Astrocyte (in vitro differentiated cells and primary cell): Measurements from ENCODE around the gene ANKRD33B. TPM values are rescaled to one million over a fixed set of nuclear protein-coding genes. Genes with fewer than 3 reads are reported as not detected.

Experiments
- DNase-seq: peaks from one replicate; pipeline ENCODE4 v3.0.0-alpha.2; 2010; ENCODE audit warnings: low read depth
- FAIRE-seq: peaks from 2 replicates; lab custom pipeline; 2011; peaks lifted over from hg19 to GRCh38; lab: Jason Lieb, UNC
- H2AFZ ChIP-seq: 2 replicates; pipeline ENCODE4 v1.6.0; 2012; ENCODE audit warnings: low read depth, low read length, inconsistent platforms
- H3K27ac ChIP-seq: 2 replicates; pipeline ENCODE4 v1.5.1; 2011; ENCODE audit warnings: low read depth, low read length, inconsistent platforms
- H3K27me3 ChIP-seq: 2 replicates; pipeline ENCODE4 v1.6.0; 2011; ENCODE audit warnings: low read length, inconsistent platforms; ENCODE audit not compliant: insufficient read depth
- H3K36me3 ChIP-seq: 2 replicates; pipeline ENCODE4 v1.5.1; 2011; ENCODE audit warnings: low read length, inconsistent platforms; ENCODE audit not compliant: insufficient read depth
- H3K4me1 ChIP-seq: 2 replicates; pipeline ENCODE4 v1.5.1; 2011; ENCODE audit warnings: low read length, inconsistent platforms; ENCODE audit not compliant: insufficient read depth
- H3K4me2 ChIP-seq: 2 replicates; pipeline ENCODE4 v1.6.0; 2012; ENCODE audit warnings: low read length, inconsistent platforms
- H3K4me3 ChIP-seq: 2 replicates; pipeline ENCODE4 v1.5.1; 2011; ENCODE audit warnings: low read depth, mild to moderate bottlenecking, low read length, inconsistent platforms; ENCODE audit not compliant: insufficient read depth
- H3K79me2 ChIP-seq: 2 replicates; pipeline ENCODE4 v1.6.0; 2012; ENCODE audit warnings: mild to moderate bottlenecking, low read length, inconsistent platforms; ENCODE audit not compliant: insufficient read depth
- H3K9ac ChIP-seq: 2 replicates; pipeline ENCODE4 v1.6.0; 2012; ENCODE audit warnings: mild to moderate bottlenecking, low read length, inconsistent platforms
- H3K9me3 ChIP-seq: 2 replicates; pipeline ENCODE4 v1.5.1; 2012; ENCODE audit warnings: low read depth, mild to moderate bottlenecking, low read length, inconsistent platforms; ENCODE audit not compliant: insufficient read depth
- H4K20me1 ChIP-seq: 2 replicates; pipeline ENCODE4 v1.6.0; 2012; ENCODE audit warnings: low read length, inconsistent platforms; ENCODE audit not compliant: insufficient read depth
- H3K27ac Mint-ChIP-seq: one replicate; pipeline ENCODE4 v1.8.0; 2021; ENCODE audit warnings: mild to moderate bottlenecking, mixed read lengths; ENCODE audit not compliant: unreplicated experiment
- H3K27me3 Mint-ChIP-seq: one replicate; pipeline ENCODE4 v1.8.0; 2021; ENCODE audit warnings: low read depth, mixed read lengths; ENCODE audit not compliant: unreplicated experiment
- H3K36me3 Mint-ChIP-seq: one replicate; pipeline ENCODE4 v1.8.0; 2021; ENCODE audit warnings: low read depth, mixed read lengths; ENCODE audit not compliant: unreplicated experiment
- H3K4me1 Mint-ChIP-seq: one replicate; pipeline ENCODE4 v1.8.0; 2021; ENCODE audit warnings: low read depth, mixed read lengths; ENCODE audit not compliant: unreplicated experiment
- H3K4me3 Mint-ChIP-seq: one replicate; pipeline ENCODE4 v1.8.0; 2021; ENCODE audit warnings: mild to moderate bottlenecking, moderate library complexity, mixed read lengths; ENCODE audit not compliant: unreplicated experiment
- H3K9me3 Mint-ChIP-seq: one replicate; pipeline ENCODE4 v1.8.0; 2021; ENCODE audit warnings: mild to moderate bottlenecking, mixed read lengths; ENCODE audit not compliant: unreplicated experiment
- CTCF ChIP-seq: IDR thresholded peaks from 2 replicates; pipeline ENCODE4 v1.5.1; 2011; ENCODE audit warnings: low read depth, mild to moderate bottlenecking, inconsistent platforms, low read length, moderate library complexity; ENCODE audit not compliant: insufficient read depth
- EZH2 ChIP-seq: IDR thresholded peaks from 2 replicates; pipeline ENCODE4 v1.6.1; 2012; ENCODE audit warnings: mild to moderate bottlenecking, low read length, inconsistent platforms; ENCODE audit not compliant: insufficient read depth
- total RNA-seq: library from RNA; stranded (reverse); gene quantifications from 2 replicates; pipeline ENCODE4 v1.2.1, GENCODE V29; 2021

ANKRD33B gene
- total RNA-seq, 1 donor from 2014 or later: 22.7 TPM

- no peaks in the 10 kb centered on the region for H3K79me2 ChIP-seq
- H3K36me3 Mint-ChIP-seq: peaks cover 18% of the 10 kb centered on the region
- no peak for DNase-seq
- peaks cover 6% of the 10 kb centered on the region for H3K27me3 Mint-ChIP-seq
- H3K27ac Mint-ChIP-seq: no peak overlapping the region
- no peak overlapping the region for H3K9ac ChIP-seq
- H3K4me1 ChIP-seq: peaks cover 4% of the 10 kb centered on the region
- peaks cover 3% of the 10 kb centered on the region for H3K27me3 ChIP-seq
- TF ChIP-seq CTCF: no peak
- no peak for TF ChIP-seq EZH2
- peaks cover 8% of the 10 kb centered on the region for H4K20me1 ChIP-seq
- H3K4me3 Mint-ChIP-seq: no peak overlapping the region
- H3K9me3 ChIP-seq: no peaks in the 10 kb centered on the region
- H3K4me1 Mint-ChIP-seq: peaks cover 3% of the 10 kb centered on the region
- no peaks in the 10 kb centered on the region for H3K9me3 Mint-ChIP-seq
- no peak overlapping the region for H3K4me2 ChIP-seq
- H3K27ac ChIP-seq: no peak overlapping the region
- no peaks in the 10 kb centered on the region for H3K36me3 ChIP-seq
- H3K4me3 ChIP-seq: no peak overlapping the region
- no peak overlapping the region for H2AFZ ChIP-seq
- no peak for FAIRE-seq
These were observed 94.4 kb downstream of the ANKRD33B start for GRCh38 chr5:10658265-10658664.

- Histone ChIP-seq H3K79me2 (no peaks in the 10 kb centered on the region), H3K27me3 (peaks cover 3% of the 10 kb centered on the region), H3K9me3 (no peaks in the 10 kb centered on the region), H3K9ac (no peak overlapping the region), H2AFZ (no peak overlapping the region), H3K4me3 (no peak overlapping the region), H4K20me1 (peaks cover 4% of the 10 kb centered on the region), H3K4me1 (peaks cover 7% of the 10 kb centered on the region), H3K36me3 (no peaks in the 10 kb centered on the region), H3K27ac (no peak overlapping the region), H3K4me2 (no peak overlapping the region)
- H3K9me3 Mint-ChIP-seq: no peaks in the 10 kb centered on the region
- peaks cover 8% of the 10 kb centered on the region for H3K4me1 Mint-ChIP-seq
- DNase-seq: no peak
- no peak for FAIRE-seq
- no peak overlapping the region for H3K27ac Mint-ChIP-seq
- peaks cover 2% of the 10 kb centered on the region for H3K36me3 Mint-ChIP-seq
- TF ChIP-seq CTCF (no peak), EZH2 (no peak)
- peaks cover 7% of the 10 kb centered on the region for H3K27me3 Mint-ChIP-seq
- H3K4me3 Mint-ChIP-seq: no peak overlapping the region
These were observed 96.3 kb downstream of the ANKRD33B start for GRCh38 chr5:10660135-10660534.

- H2AFZ ChIP-seq: no peak overlapping the region
- no peak for FAIRE-seq
These were observed 97.0 kb downstream of the ANKRD33B start for GRCh38 chr5:10660720-10661387.

More at GRCh38 chr5:10660720-10661387, 97.0 kb downstream of the ANKRD33B start:
- no peak for TF ChIP-seq EZH2
- no peak for TF ChIP-seq CTCF
- H4K20me1 ChIP-seq: peaks cover 4% of the 10 kb centered on the region
- Mint-ChIP-seq H3K4me3 (no peak overlapping the region), H3K27ac (no peak overlapping the region), H3K36me3 (peaks cover 2% of the 10 kb centered on the region), H3K9me3 (no peaks in the 10 kb centered on the region), H3K27me3 (peaks cover 8% of the 10 kb centered on the region), H3K4me1 (peaks cover 8% of the 10 kb centered on the region)
- no peak for DNase-seq
- peaks cover 3% of the 10 kb centered on the region for H3K27me3 ChIP-seq
- no peaks in the 10 kb centered on the region for H3K9me3 ChIP-seq
- no peak overlapping the region for H3K27ac ChIP-seq
- H3K4me3 ChIP-seq: no peak overlapping the region
- no peak overlapping the region for H3K9ac ChIP-seq
- H3K4me1 ChIP-seq: peaks cover 7% of the 10 kb centered on the region
- no peak overlapping the region for H3K4me2 ChIP-seq
- no peaks in the 10 kb centered on the region for H3K79me2 ChIP-seq
- no peaks in the 10 kb centered on the region for H3K36me3 ChIP-seq
